Measurements from ENCODE around the gene S100A6. TPM values are rescaled to one million over a fixed set of nuclear protein-coding genes. Genes with fewer than 3 reads are reported as not detected.

S100A6 gene
- total and polyA plus RNA-seq, 2 donors (not counting 3 experiments of a cell fraction or from before 2014, with no cell fraction given), result 552 to 908 TPM

GRCh38 chr1:153563991-153564390 is 28.2 kb upstream of the S100A6 start:
- H3K27me3 ChIP-seq (ENCODE audit: control insufficient read depth in 2 of 2, insufficient read depth in 2 of 2, low read length in 2 of 2), result no peaks in the 10 kb centered on the region
- H3K9me3 ChIP-seq (replicated peaks; ENCODE audit: control insufficient read depth, insufficient read depth, low read length), result no peaks in the 10 kb centered on the region
- no peak for DNase-seq (ENCODE audit: low read depth, low spot score)
- TF ChIP-seq POLR2AphosphoS5 (IDR thresholded peaks at IDR 0.05; ENCODE audit: insufficient read depth, low read depth, low read length) (no peak), GATA2 (IDR thresholded peaks at IDR 0.05; ENCODE audit: insufficient read depth, insufficient read length, low read depth, low read length) (no peak), EZH2 (IDR thresholded peaks at IDR 0.05; ENCODE audit: borderline replicate concordance, low read depth, low read length, severe bottlenecking) (no peak), POLR2A (IDR thresholded peaks at IDR 0.05; ENCODE audit: low read depth, low read length) (no peak), JUN (IDR thresholded peaks at IDR 0.05; ENCODE audit: borderline replicate concordance, insufficient read depth, insufficient read length, low read depth) (no peak), MAX (IDR thresholded peaks at IDR 0.05; ENCODE audit: insufficient read depth, insufficient read length) (no peak), MYC (IDR thresholded peaks at IDR 0.05; ENCODE audit: low read depth, low read length) (no peak), CTCF (IDR thresholded peaks at IDR 0.05; ENCODE audit: extremely low read depth in 1 of 2, insufficient read depth in 1 of 2, low read depth in 1 of 2, low read length in 2 of 2) (no peak), FOS (IDR thresholded peaks at IDR 0.05; ENCODE audit: borderline replicate concordance, insufficient read depth, low read length) (no peak)
- intact Hi-C loops (cut with micrococcal nuclease) (no loop called here), dilution Hi-C loops (cut with MboI; ENCODE audit: extremely low pct_ligation_motif_present, low sequenced_read_pairs) (no loop called here)
- H3K4me1 ChIP-seq (ENCODE audit: control insufficient read depth, extremely low read depth, insufficient read depth, low read length), result peaks cover 34% of the 10 kb centered on the region
- POLR2A ChIA-PET, result interaction anchor here (0.6 kb wide), 1 partner anchor 536 kb away, joined by 3 read pairs; no protein-coding TSS in a partner anchor
- peak overlapping the region; percentile 9 for H2AFZ ChIP-seq (ENCODE audit: low read depth, low read length)
- H3K9me1 ChIP-seq (replicated peaks; ENCODE audit: control insufficient read depth, extremely low read depth, insufficient read depth, low read length), result no peaks in the 10 kb centered on the region
- peak; percentile 12 for FAIRE-seq
- no peak overlapping the region for H3K27ac ChIP-seq (ENCODE audit: insufficient read depth, low read depth, low read length)
- no peak overlapping the region for H3K9ac ChIP-seq (replicated peaks; ENCODE audit: extremely low read depth, insufficient read depth, low read length)
- CTCF ChIA-PET, result interaction anchor here (0.8 to 4.5 kb wide), 6 partner anchors 8 to 100 kb away, joined by 3 to 25 read pairs (median 4); partner anchors contain the start of genes S100A1 and S100A3
- H3K4me2 ChIP-seq (ENCODE audit: insufficient read depth, low read length), result no peak overlapping the region
- H3K4me3 ChIP-seq (replicated peaks in 1 of 3; ENCODE audit: insufficient read depth in 1 of 3, low read depth in 1 of 3, low read length in 3 of 3), result no peak overlapping the region
- H3K36me3 ChIP-seq (ENCODE audit: control insufficient read depth in 2 of 2, extremely low read depth in 1 of 2, insufficient read depth in 2 of 2, low read length in 2 of 2), result no peaks in the 10 kb centered on the region
- H3K79me2 ChIP-seq (ENCODE audit: control insufficient read depth, insufficient read depth, low read length), result no peaks in the 10 kb centered on the region
- BruUV-seq (replicated peaks), result no TSS peak
- H4K20me1 ChIP-seq (replicated peaks; ENCODE audit: control insufficient read depth, extremely low read depth, insufficient read depth, low read length), result no peaks in the 10 kb centered on the region
